ENCODE data around the gene COL9A3. TPM values are rescaled to one million over a fixed set of nuclear protein-coding genes. Genes with fewer than 3 reads are reported as not detected.

The COL9A3 gene
- total RNA-seq, 4 donors from 2014 or later, result 6.0 to 223 (median 8.0) TPM

GRCh38 chr20:62837790-62838127, 20.9 kb downstream of the COL9A3 start:
- no peak for DNase-seq
- H3K27ac ChIP-seq, result peak overlapping the region; percentile 69 to 80 (median 78)
- H3K36me3 ChIP-seq, result no peaks in the 10 kb centered on the region
- no peak overlapping the region for H3K4me3 ChIP-seq
- no peaks in the 10 kb centered on the region for H3K9me3 ChIP-seq
- 33 to 51% methylated on average over 8 of the region's 8 CpGs for WGBS, 2 donors (ENCODE audit: low coverage in 1 of 2)
- peaks cover 1 to 25% (median 13%) of the 10 kb centered on the region in 4 donors for H3K4me1 ChIP-seq
- TF ChIP-seq POLR2AphosphoS5 (IDR thresholded peaks at IDR 0.05) (no peak), CTCF (IDR thresholded peaks at IDR 0.05) (no peak), EP300 (IDR thresholded peaks at IDR 0.05; ENCODE audit: low read depth) (no peak), POLR2A (IDR thresholded peaks at IDR 0.05) (no peak)
- intact Hi-C loops (cut with DNase I; ENCODE audit: low total_unique reads) (no loop called here), in situ Hi-C loops (cut with MboI; ENCODE audit: low pct_ligation_motif_present in 1 of 4, low pct_unique_long_range_greater_than_20kb in 1 of 4, low sequenced_read_pairs in 3 of 4) (no loop called here)
- peaks cover 13% of the 10 kb centered on the region for H3K27me3 ChIP-seq

- Histone ChIP-seq H3K4me3 (no peak overlapping the region), H3K4me1 (peaks cover 0 to 20% (median 8%) of the 10 kb centered on the region in 4 donors), H3K27ac (peak overlapping the region; percentile 69 to 80 (median 78)), H3K27me3 (peaks cover 13% of the 10 kb centered on the region), H3K36me3 (no peaks in the 10 kb centered on the region), H3K9me3 (no peaks in the 10 kb centered on the region)
- in situ Hi-C loops (cut with MboI; ENCODE audit: low pct_ligation_motif_present in 1 of 4, low pct_unique_long_range_greater_than_20kb in 1 of 4, low sequenced_read_pairs in 3 of 4) (no loop called here), intact Hi-C loops (cut with DNase I; ENCODE audit: low total_unique reads) (no loop called here)
- peak; percentile 95 for DNase-seq
- 33 to 34% methylated on average over 3 to 26 of the region's 27 CpGs for WGBS, 2 donors (ENCODE audit: low coverage in 1 of 2)
- peak; percentile 14 for TF ChIP-seq POLR2A (IDR thresholded peaks at IDR 0.05)
- no peak for TF ChIP-seq CTCF (IDR thresholded peaks at IDR 0.05)
- TF ChIP-seq POLR2AphosphoS5 (IDR thresholded peaks at IDR 0.05), result peak; percentile 14 to 59 (median 31)
- TF ChIP-seq EP300 (IDR thresholded peaks at IDR 0.05; ENCODE audit: low read depth), result no peak
These were observed 21.5 kb downstream of the COL9A3 start for GRCh38 chr20:62838128-62838891.

- peak overlapping the region; percentile 69 to 80 (median 78) for H3K27ac ChIP-seq
These were observed 22.4 kb downstream of the COL9A3 start for GRCh38 chr20:62839261-62839660.

GRCh38 chr20:62839816-62840215, 23.0 kb downstream of the COL9A3 start:
- no peak for DNase-seq
- H3K4me3 ChIP-seq, result no peak overlapping the region
- WGBS, 2 donors (ENCODE audit: low coverage in 1 of 2), result 85% methylated on average over 11 of the region's 11 CpGs; no CpG with 5 or more reads in 1 of the 2 donors
- no peaks in the 10 kb centered on the region for H3K36me3 ChIP-seq
- no peak for TF ChIP-seq CTCF (IDR thresholded peaks at IDR 0.05)
- TF ChIP-seq POLR2AphosphoS5 (IDR thresholded peaks at IDR 0.05), result no peak
- TF ChIP-seq EP300 (IDR thresholded peaks at IDR 0.05; ENCODE audit: low read depth), result no peak
- TF ChIP-seq POLR2A (IDR thresholded peaks at IDR 0.05), result no peak
- H3K27me3 ChIP-seq, result peaks cover 13% of the 10 kb centered on the region
- H3K9me3 ChIP-seq, result no peaks in the 10 kb centered on the region
- intact Hi-C loops (cut with DNase I; ENCODE audit: low total_unique reads), result no loop called here
- no peak overlapping the region for H3K27ac ChIP-seq
- H3K4me1 ChIP-seq, result peaks cover 0 to 16% (median 7%) of the 10 kb centered on the region in 4 donors
- in situ Hi-C loops (cut with MboI; ENCODE audit: low pct_ligation_motif_present in 1 of 4, low pct_unique_long_range_greater_than_20kb in 1 of 4, low sequenced_read_pairs in 3 of 4), result no loop called here

More at GRCh38 chr20:62839261-62839660, 22.4 kb downstream of the COL9A3 start:
- no peak for TF ChIP-seq EP300 (IDR thresholded peaks at IDR 0.05; ENCODE audit: low read depth)
- H3K4me3 ChIP-seq, result no peak overlapping the region
- intact Hi-C loops (cut with DNase I; ENCODE audit: low total_unique reads) (no loop called here), in situ Hi-C loops (cut with MboI; ENCODE audit: low pct_ligation_motif_present in 1 of 4, low pct_unique_long_range_greater_than_20kb in 1 of 4, low sequenced_read_pairs in 3 of 4) (no loop called here)
- H3K9me3 ChIP-seq, result no peaks in the 10 kb centered on the region
- peaks cover 13% of the 10 kb centered on the region for H3K27me3 ChIP-seq
- DNase-seq, result no peak
- no peaks in the 10 kb centered on the region for H3K36me3 ChIP-seq
- WGBS, 2 donors (ENCODE audit: low coverage in 1 of 2), result 90 to 93% methylated on average over 3 to 8 of the region's 8 CpGs
- peaks cover 0 to 16% (median 7%) of the 10 kb centered on the region in 4 donors for H3K4me1 ChIP-seq

Data from transverse colon (tissue), 4 donors.